Measurements from ENCODE around the gene PHYHD1. TPM values are rescaled to one million over a fixed set of nuclear protein-coding genes. Genes with fewer than 3 reads are reported as not detected.

The PHYHD1 gene
- total and polyA plus RNA-seq, 4 donors: 21.4 to 86.3 (median 46.0) TPM

- TF ChIP-seq CTCF (IDR thresholded peaks at IDR 0.05; ENCODE audit: control extremely low read depth, extremely low read depth): no peak
- WGBS, 2 donors: 95 to 99% methylated on average over 8 of the region's 8 CpGs
- ATAC-seq (ENCODE audit: insufficient read depth, low FRiP score): no peak
- Histone ChIP-seq H3K27ac (ENCODE audit: low read depth in 1 of 2, low read length in 1 of 2) (no peak overlapping the region), H3K4me3 (no peak overlapping the region), H3K9me3 (ENCODE audit: control insufficient read depth in 4 of 4, insufficient read depth in 3 of 4, low read length in 3 of 4) (no peaks in the 10 kb centered on the region), H3K9ac (ENCODE audit: insufficient read depth in 1 of 2, low read length in 2 of 2) (no peak overlapping the region), H3K27me3 (ENCODE audit: control insufficient read depth in 3 of 3, insufficient read depth in 3 of 3, low read length in 2 of 3) (no peaks in the 10 kb centered on the region), H3K36me3 (ENCODE audit: control insufficient read depth in 4 of 4, insufficient read depth in 4 of 4, low read length in 4 of 4) (peaks cover 49 to 64% (median 55%) of the 10 kb centered on the region in 4 donors), H3K4me1 (ENCODE audit: control insufficient read depth in 5 of 5, insufficient read depth in 5 of 5, low read length in 5 of 5) (peaks cover 0 to 1% (median 0%) of the 10 kb centered on the region in 5 donors)
- DNase-seq: no peak
Observed at GRCh38 chr9:128983536-128983935, 62.8 kb downstream of the PHYHD1 start.

GRCh38 chr9:128986671-128987070 is 65.9 kb downstream of the PHYHD1 start:
- Histone ChIP-seq H3K9ac (ENCODE audit: insufficient read depth in 1 of 2, low read length in 2 of 2) (no peak overlapping the region), H3K36me3 (ENCODE audit: control insufficient read depth in 4 of 4, insufficient read depth in 4 of 4, low read length in 4 of 4) (peaks cover 43 to 53% (median 46%) of the 10 kb centered on the region in 4 donors), H3K4me1 (ENCODE audit: control insufficient read depth in 5 of 5, insufficient read depth in 5 of 5, low read length in 5 of 5) (peaks cover 0 to 1% (median 0%) of the 10 kb centered on the region in 5 donors), H3K27ac (ENCODE audit: low read depth in 1 of 2, low read length in 1 of 2) (no peak overlapping the region), H3K27me3 (ENCODE audit: control insufficient read depth in 3 of 3, insufficient read depth in 3 of 3, low read length in 2 of 3) (no peaks in the 10 kb centered on the region), H3K9me3 (ENCODE audit: control insufficient read depth in 4 of 4, insufficient read depth in 3 of 4, low read length in 3 of 4) (no peaks in the 10 kb centered on the region), H3K4me3 (no peak overlapping the region)
- no peak for TF ChIP-seq CTCF (IDR thresholded peaks at IDR 0.05; ENCODE audit: control extremely low read depth, extremely low read depth)
- DNase-seq (no peak), ATAC-seq (ENCODE audit: insufficient read depth, low FRiP score) (no peak)
- WGBS, 2 donors: 90 to 93% methylated on average over 5 of the region's 5 CpGs

- 92 to 95% methylated on average over 5 of the region's 5 CpGs for WGBS, 2 donors
Observed at GRCh38 chr9:128987805-128988204, 67.0 kb downstream of the PHYHD1 start.

More at GRCh38 chr9:128987805-128988204, 67.0 kb downstream of the PHYHD1 start:
- Histone ChIP-seq H3K4me1 (ENCODE audit: control insufficient read depth in 5 of 5, insufficient read depth in 5 of 5, low read length in 5 of 5) (peaks cover 0 to 1% (median 0%) of the 10 kb centered on the region in 5 donors), H3K9me3 (ENCODE audit: control insufficient read depth in 4 of 4, insufficient read depth in 3 of 4, low read length in 3 of 4) (no peaks in the 10 kb centered on the region), H3K27me3 (ENCODE audit: control insufficient read depth in 3 of 3, insufficient read depth in 3 of 3, low read length in 2 of 3) (no peaks in the 10 kb centered on the region), H3K4me3 (no peak overlapping the region), H3K9ac (ENCODE audit: insufficient read depth in 1 of 2, low read length in 2 of 2) (no peak overlapping the region), H3K27ac (ENCODE audit: low read depth in 1 of 2, low read length in 1 of 2) (no peak overlapping the region), H3K36me3 (ENCODE audit: control insufficient read depth in 4 of 4, insufficient read depth in 4 of 4, low read length in 4 of 4) (peaks cover 36 to 44% (median 41%) of the 10 kb centered on the region in 4 donors)
- ATAC-seq (ENCODE audit: insufficient read depth, low FRiP score) (no peak), DNase-seq (no peak)
- TF ChIP-seq CTCF (IDR thresholded peaks at IDR 0.05; ENCODE audit: control extremely low read depth, extremely low read depth): no peak

Other genes with a start within 250 kb of the PHYHD1 start
- 100 to 1,000 TPM; 232 to 364 TPM for gene SET, start 231.8 kb upstream of the PHYHD1 start, total RNA-seq
- gene SET, start 231.8 kb upstream of the PHYHD1 start, polyA plus RNA-seq: 100 to 1,000 TPM in 1 of 2 donors, 10 to 100 TPM in 1; 98.0 to 146 TPM
- 10 to 100 TPM in 1 of 2 donors, 1 to 10 TPM in 1; 4.1 to 19.3 TPM for gene PKN3, start 218.5 kb upstream of the PHYHD1 start, total RNA-seq
- gene PKN3, start 218.5 kb upstream of the PHYHD1 start, polyA plus RNA-seq: 10 to 100 TPM in 1 of 2 donors, 1 to 10 TPM in 1; 8.6 to 13.0 TPM
- gene ZDHHC12, start 196.9 kb upstream of the PHYHD1 start, total RNA-seq: 10 to 100 TPM; 22.6 to 49.5 TPM
- 100 to 1,000 TPM in 1 of 2 donors, 10 to 100 TPM in 1; 77.4 to 103 TPM for gene ZDHHC12, start 196.9 kb upstream of the PHYHD1 start, polyA plus RNA-seq
- gene ZER1, start 149.1 kb upstream of the PHYHD1 start, total RNA-seq: 10 to 100 TPM; 36.5 to 39.0 TPM
- 10 to 100 TPM; 17.6 to 20.2 TPM for gene ZER1, start 149.1 kb upstream of the PHYHD1 start, polyA plus RNA-seq
- 10 to 100 TPM in 1 of 2 donors, 1 to 10 TPM in 1; 9.7 to 27.7 TPM for gene TBC1D13, start 133.7 kb upstream of the PHYHD1 start, total RNA-seq
- 10 to 100 TPM; 14.0 to 14.3 TPM for gene TBC1D13, start 133.7 kb upstream of the PHYHD1 start, polyA plus RNA-seq
- 10 to 100 TPM in 1 of 2 donors, 1 to 10 TPM in 1; 5.6 to 36.6 TPM for gene ENDOG, start 102.5 kb upstream of the PHYHD1 start, total RNA-seq
- 10 to 100 TPM; 21.2 to 34.2 TPM for gene ENDOG, start 102.5 kb upstream of the PHYHD1 start, polyA plus RNA-seq
- 10 to 100 TPM; 26.1 to 50.0 TPM for gene SPOUT1, start 91.2 kb upstream of the PHYHD1 start, total RNA-seq
- gene SPOUT1, start 91.2 kb upstream of the PHYHD1 start, polyA plus RNA-seq: 10 to 100 TPM; 23.7 to 32.0 TPM
- gene KYAT1, start 39.0 kb upstream of the PHYHD1 start, total RNA-seq: 1 to 10 TPM; 4.6 to 7.7 TPM
- 1 to 10 TPM; 4.5 to 5.0 TPM for gene KYAT1, start 39.0 kb upstream of the PHYHD1 start, polyA plus RNA-seq
- gene LRRC8A, start 38.8 kb upstream of the PHYHD1 start, total RNA-seq: 10 to 100 TPM; 30.4 to 60.8 TPM
- 10 to 100 TPM; 26.6 to 66.9 TPM for gene LRRC8A, start 38.8 kb upstream of the PHYHD1 start, polyA plus RNA-seq
- gene DOLK, start 26.6 kb downstream of the PHYHD1 start, total RNA-seq: 10 to 100 TPM; 10.6 to 17.9 TPM
- gene DOLK, start 26.6 kb downstream of the PHYHD1 start, polyA plus RNA-seq: 10 to 100 TPM in 1 of 2 donors, 1 to 10 TPM in 1; 9.6 to 19.1 TPM
- 10 to 100 TPM; 39.3 to 48.5 TPM for gene NUP188, start 26.7 kb downstream of the PHYHD1 start, total RNA-seq
- 10 to 100 TPM; 17.0 to 24.9 TPM for gene NUP188, start 26.7 kb downstream of the PHYHD1 start, polyA plus RNA-seq
- 10 to 100 TPM; 51.3 to 88.9 TPM for gene SH3GLB2, start 107.3 kb downstream of the PHYHD1 start, total RNA-seq
- gene SH3GLB2, start 107.3 kb downstream of the PHYHD1 start, polyA plus RNA-seq: 100 to 1,000 TPM in 1 of 2 donors, 10 to 100 TPM in 1; 54.5 to 110 TPM
- 10 to 100 TPM; 22.9 to 31.6 TPM for gene MIGA2, start 115.6 kb downstream of the PHYHD1 start, total RNA-seq
- 10 to 100 TPM; 18.6 to 19.1 TPM for gene MIGA2, start 115.6 kb downstream of the PHYHD1 start, polyA plus RNA-seq
- 10 to 100 TPM in 1 of 2 donors, 1 to 10 TPM in 1; 7.0 to 17.6 TPM for gene DOLPP1, start 160.1 kb downstream of the PHYHD1 start, total RNA-seq
- gene DOLPP1, start 160.1 kb downstream of the PHYHD1 start, polyA plus RNA-seq: 10 to 100 TPM in 1 of 2 donors, 1 to 10 TPM in 1; 7.8 to 12.2 TPM
- gene CRAT, start 189.8 kb downstream of the PHYHD1 start, total RNA-seq: 10 to 100 TPM; 14.5 to 26.0 TPM
- gene CRAT, start 189.8 kb downstream of the PHYHD1 start, polyA plus RNA-seq: 10 to 100 TPM; 10.4 to 18.6 TPM
- 100 to 1,000 TPM in 1 of 2 donors, 10 to 100 TPM in 1; 62.5 to 145 TPM for gene PTPA, start 190.4 kb downstream of the PHYHD1 start, total RNA-seq
- 100 to 1,000 TPM; 103 to 130 TPM for gene PTPA, start 190.4 kb downstream of the PHYHD1 start, polyA plus RNA-seq